ENCODE results near the gene PAQR4.

Gene PAQR4

DNA sequence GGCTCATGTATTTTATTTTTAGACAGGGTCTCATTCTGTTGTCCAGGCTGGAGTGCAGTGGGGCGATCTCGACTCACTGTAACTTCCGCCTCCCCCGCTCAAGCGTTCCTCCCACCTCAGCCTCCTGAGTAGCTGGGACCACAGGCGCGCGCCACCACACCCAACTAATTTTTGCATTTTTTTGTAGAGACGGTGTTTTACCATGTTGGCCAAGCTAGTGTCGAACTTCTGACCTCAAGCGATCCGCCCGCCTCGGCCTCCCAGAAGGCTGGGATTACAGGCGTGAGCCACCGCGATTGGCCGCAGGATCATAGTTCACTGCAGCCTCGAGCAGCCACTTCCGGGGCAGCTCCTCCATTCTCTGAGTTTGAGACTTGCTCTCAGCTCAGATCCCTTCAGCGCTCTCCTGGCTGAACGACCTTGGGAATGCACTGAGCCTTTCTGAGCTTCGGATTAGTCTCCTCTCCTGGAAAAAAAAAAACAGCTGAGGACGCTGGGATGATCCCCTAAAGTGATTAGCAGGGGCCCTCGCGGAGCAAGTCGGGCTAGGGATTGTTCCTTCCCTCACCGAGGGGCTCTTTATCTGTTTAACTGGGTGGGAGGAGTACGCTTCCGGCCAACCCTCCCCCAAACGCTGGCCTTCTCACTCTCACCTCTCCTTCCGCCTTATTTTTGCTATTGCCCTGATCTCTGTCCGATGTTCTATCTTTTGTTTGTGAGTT lies 12.2 kb downstream of the PAQR4 start:
- TF ChIP-seq, protein P1, sequence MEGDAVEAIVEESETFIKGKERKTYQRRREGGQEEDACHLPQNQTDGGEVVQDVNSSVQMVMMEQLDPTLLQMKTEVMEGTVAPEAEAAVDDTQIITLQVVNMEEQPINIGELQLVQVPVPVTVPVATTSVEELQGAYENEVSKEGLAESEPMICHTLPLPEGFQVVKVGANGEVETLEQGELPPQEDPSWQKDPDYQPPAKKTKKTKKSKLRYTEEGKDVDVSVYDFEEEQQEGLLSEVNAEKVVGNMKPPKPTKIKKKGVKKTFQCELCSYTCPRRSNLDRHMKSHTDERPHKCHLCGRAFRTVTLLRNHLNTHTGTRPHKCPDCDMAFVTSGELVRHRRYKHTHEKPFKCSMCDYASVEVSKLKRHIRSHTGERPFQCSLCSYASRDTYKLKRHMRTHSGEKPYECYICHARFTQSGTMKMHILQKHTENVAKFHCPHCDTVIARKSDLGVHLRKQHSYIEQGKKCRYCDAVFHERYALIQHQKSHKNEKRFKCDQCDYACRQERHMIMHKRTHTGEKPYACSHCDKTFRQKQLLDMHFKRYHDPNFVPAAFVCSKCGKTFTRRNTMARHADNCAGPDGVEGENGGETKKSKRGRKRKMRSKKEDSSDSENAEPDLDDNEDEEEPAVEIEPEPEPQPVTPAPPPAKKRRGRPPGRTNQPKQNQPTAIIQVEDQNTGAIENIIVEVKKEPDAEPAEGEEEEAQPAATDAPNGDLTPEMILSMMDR (IDR thresholded peaks at IDR 0.05; ENCODE audit: low read length, missing control alignments), result no peak
- H3K4me3 ChIP-seq (replicated peaks; ENCODE audit: low read depth, low read length), result peak overlapping the region; percentile 69
- peak; percentile 16 for DNase-seq (ENCODE audit: low read depth)

DNA sequence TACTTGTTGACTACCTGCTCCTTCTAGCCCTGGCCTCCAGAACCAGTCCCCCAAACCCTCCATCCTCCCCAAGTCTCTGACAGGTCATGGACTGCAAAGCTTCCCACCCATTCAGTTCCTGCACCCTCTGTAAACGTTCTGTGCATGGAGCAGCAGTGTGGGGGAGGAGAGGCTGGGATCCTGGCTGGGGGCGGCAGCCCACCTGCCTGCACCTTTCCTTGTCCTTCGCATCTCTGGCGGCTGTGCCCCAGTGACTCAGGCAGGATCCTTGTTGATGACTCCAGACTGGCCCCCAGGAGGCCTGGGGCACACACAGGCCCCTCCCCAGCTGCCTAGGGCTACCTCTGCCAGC lies 12.7 kb downstream of the PAQR4 start:
- H3K4me3 ChIP-seq (replicated peaks; ENCODE audit: low read depth, low read length), result no peak overlapping the region
- TF ChIP-seq, protein P1 (IDR thresholded peaks at IDR 0.05; ENCODE audit: low read length, missing control alignments), result no peak
- DNase-seq (ENCODE audit: low read depth), result no peak

DNA sequence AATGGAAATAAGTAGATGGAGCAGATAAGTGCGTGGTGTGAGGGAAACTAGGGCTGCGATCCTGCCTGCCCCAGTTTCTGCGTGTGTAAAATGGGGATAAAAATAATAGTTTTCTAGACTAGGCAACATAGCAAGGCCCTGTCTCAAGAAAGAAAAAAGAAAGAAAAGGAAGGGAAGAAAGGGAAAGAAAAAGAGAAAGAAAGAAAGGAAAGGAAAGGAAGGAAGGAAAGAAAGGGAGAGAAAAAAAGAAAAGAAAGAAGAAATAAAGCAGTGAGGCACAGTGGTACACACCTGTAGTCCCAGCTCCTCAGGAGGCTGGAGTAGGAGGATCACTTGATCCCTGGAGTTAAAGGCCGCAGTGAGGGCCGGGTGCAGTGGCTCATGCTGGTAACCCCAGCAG lies 13.3 kb downstream of the PAQR4 start:
- DNase-seq (ENCODE audit: low read depth), result no peak
- no peak overlapping the region for H3K4me3 ChIP-seq (replicated peaks; ENCODE audit: low read depth, low read length)
- TF ChIP-seq, protein P1 (IDR thresholded peaks at IDR 0.05; ENCODE audit: low read length, missing control alignments), result no peak

DNA sequence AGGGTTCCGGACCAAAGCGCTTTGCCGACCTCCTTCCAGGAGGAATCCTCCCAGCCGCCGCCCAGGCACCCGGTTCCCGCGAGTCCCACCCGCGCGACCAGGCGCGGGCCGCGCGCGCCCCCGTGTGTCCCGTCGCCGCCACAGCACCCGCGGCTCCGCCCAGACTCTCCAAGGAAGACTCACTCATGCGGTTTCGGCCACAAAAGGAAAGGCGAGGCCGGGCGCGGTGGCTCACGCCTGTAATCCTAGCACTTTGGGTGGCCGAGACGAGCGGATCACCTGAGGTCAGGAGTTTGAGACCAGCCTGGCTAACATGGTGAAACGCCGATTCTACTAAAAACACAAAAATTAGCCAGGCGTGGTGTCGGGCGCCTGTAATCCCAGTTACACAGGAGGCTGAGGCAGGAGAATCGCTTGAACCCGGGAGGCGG lies 14.6 kb downstream of the PAQR4 start:
- TF ChIP-seq, protein P1 (IDR thresholded peaks at IDR 0.05; ENCODE audit: low read length, missing control alignments), result peak; percentile 33
- H3K4me3 ChIP-seq (replicated peaks; ENCODE audit: low read depth, low read length), result peak overlapping the region; percentile 27
- peak; percentile 67 for DNase-seq (ENCODE audit: low read depth)

DNA sequence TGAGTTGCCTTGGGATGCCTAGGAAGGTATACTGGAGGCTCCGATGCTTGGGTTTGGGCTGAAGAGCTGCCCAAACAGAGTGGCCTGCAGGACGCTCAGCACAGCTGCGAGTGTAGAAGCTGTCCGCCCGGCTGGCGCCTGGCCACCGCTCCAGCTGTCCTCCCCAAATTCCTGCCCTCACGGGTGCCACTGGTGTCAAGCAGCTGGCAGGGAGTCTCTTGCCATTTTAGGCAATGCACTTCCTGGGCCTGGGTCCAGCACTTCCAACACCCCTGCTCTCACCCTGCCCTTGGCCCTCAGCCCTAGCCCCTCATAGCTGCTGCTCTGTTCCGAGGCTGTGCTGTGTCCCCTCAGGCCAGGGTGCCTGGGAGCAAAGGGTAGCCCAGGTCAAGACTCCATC lies 16.3 kb downstream of the PAQR4 start:
- H3K4me3 ChIP-seq (replicated peaks; ENCODE audit: low read depth, low read length), result no peak overlapping the region
- TF ChIP-seq, protein P1 (IDR thresholded peaks at IDR 0.05; ENCODE audit: low read length, missing control alignments), result no peak
- DNase-seq (ENCODE audit: low read depth), result no peak

DNA sequence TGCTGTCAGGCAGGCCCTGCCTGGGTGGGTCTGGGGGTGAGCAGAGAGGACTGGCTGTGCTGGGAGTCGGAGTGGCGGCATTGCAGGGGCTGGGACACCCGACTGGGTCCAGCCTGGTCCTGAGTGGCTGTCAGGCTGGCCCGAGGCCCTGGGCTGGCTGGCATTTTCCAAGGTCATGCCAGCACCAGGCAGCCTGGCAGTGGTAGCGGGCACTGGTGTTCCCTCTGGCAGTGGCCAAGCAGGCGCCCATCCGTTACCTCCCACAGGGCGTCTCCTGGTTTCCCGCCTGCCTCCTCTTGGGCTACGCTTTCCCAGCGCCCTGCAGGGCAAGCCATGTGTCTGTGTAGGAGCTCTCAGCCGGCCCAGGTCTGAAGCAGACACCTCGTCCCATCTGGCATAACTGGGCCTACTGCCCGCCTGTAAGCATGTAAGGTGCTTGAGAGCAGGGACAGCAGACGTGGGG lies 16.8 kb downstream of the PAQR4 start:
- no peak for DNase-seq (ENCODE audit: low read depth)
- no peak overlapping the region for H3K4me3 ChIP-seq (replicated peaks; ENCODE audit: low read depth, low read length)
- TF ChIP-seq, protein P1 (IDR thresholded peaks at IDR 0.05; ENCODE audit: low read length, missing control alignments), result no peak

DNA sequence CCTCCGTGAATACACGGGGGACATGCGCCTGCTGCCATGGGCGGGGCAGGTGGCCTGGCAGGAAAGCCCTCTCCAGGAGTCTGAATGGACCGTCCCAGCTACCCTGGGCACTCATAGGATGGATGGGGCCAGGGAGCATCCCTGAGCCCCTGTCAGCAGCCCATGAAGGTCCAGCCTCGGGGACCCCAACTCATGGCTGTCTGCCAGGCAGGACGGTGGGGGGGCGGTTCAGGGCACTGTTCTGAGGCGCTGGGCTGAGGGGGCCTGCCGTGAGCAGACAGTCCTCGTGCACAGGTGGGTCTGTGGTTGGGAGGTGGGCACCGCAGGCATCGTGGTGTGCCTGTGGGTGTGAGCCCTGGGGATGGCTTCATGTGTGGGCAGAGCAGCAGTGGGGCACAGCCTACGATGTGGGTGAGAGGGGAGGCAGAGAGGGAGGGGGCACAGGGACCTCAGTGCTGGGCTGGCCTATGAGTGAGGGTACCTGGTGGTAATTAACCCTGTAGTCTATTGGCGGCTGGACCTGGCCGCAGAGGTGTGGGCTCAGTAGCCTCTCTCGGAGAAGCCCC lies 17.6 kb downstream of the PAQR4 start:
- DNase-seq (ENCODE audit: low read depth), result no peak
- TF ChIP-seq, protein P1 (IDR thresholded peaks at IDR 0.05; ENCODE audit: low read length, missing control alignments), result no peak
- H3K4me3 ChIP-seq (replicated peaks; ENCODE audit: low read depth, low read length), result no peak overlapping the region
